Left forelimb (tissue), 1 donor: ENCODE results near the gene HES3.
"Not testable (repeated sequence)": the region's sequence is repeated elsewhere in the genome, so short reads cannot be mapped to it uniquely, and the experiment has no call there.

Source experiments
- DNase-seq: peaks from one replicate; pipeline ENCODE4 v3.0.0-alpha.2; 2018; ENCODE audit warnings: low spot score

The HES3 gene

DNA sequence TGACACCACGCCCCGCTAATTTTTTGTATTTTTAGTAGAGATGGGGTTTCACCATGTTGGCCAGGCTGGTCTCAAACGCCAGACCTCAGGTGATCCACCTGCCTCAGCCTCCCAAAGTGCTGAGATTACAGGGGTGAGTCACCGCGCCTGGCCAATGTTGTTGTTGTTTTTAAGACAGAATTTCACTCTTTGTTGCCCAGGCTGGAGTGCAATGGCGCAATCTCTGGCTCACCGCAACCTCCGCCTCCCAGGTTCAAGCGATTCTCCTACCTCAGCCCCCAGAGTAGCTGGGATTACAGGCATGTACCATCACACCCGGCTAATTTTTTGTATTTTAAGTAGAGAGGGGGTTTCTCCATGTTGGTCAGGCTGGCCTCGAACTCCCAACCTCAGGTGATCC, 24.3 kb upstream of the HES3 start:
- DNase-seq: not testable (repeated sequence)

GRCh38 chr1:6220236-6220635, 23.7 kb upstream of the HES3 start:
- DNase-seq: no peak

- DNase-seq: no peak
Measured at GRCh38 chr1:6221210-6221784, 22.7 kb upstream of the HES3 start.

- DNase-seq: no peak
Measured at GRCh38 chr1:6222636-6223035, 21.3 kb upstream of the HES3 start.

- DNase-seq: no peak
Measured at GRCh38 chr1:6223617-6224016, 20.4 kb upstream of the HES3 start.

GRCh38 chr1:6224718-6225117, 19.3 kb upstream of the HES3 start:
- DNase-seq: no peak

- DNase-seq: no peak
Measured at GRCh38 chr1:6225651-6226050, 18.3 kb upstream of the HES3 start.

GRCh38 chr1:6233376-6233775, 10.6 kb upstream of the HES3 start:
- DNase-seq: no peak

- DNase-seq: no peak
Measured at GRCh38 chr1:6234502-6235295, 9.3 kb upstream of the HES3 start.

DNA sequence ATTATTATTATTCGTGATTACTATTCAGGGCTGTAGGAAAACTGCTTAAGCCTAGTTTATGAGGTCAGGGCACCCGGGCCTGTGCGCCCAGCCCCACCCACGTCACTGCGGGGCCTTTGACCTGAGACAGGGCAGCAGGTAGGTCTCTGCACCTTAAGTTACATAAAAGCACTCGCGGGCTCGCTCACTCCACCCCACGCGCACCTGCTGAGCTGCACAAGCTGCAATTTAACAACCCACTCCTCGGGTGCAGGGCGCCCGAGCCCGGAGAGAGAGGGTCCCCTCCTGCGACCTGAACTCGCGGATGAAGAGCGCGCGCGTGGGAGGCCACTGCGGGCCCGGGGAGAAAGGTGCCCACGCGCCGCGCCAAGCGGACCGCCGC, 8.7 kb upstream of the HES3 start:
- DNase-seq: no peak

GRCh38 chr1:6237093-6237492, 6.9 kb upstream of the HES3 start:
- no peak for DNase-seq

- DNase-seq: no peak
Measured at GRCh38 chr1:6239213-6239752, 4.7 kb upstream of the HES3 start.

- no peak for DNase-seq
Measured at GRCh38 chr1:6239950-6240768, 3.8 kb upstream of the HES3 start.

GRCh38 chr1:6241107-6241886, 2.7 kb upstream of the HES3 start:
- no peak for DNase-seq

DNA sequence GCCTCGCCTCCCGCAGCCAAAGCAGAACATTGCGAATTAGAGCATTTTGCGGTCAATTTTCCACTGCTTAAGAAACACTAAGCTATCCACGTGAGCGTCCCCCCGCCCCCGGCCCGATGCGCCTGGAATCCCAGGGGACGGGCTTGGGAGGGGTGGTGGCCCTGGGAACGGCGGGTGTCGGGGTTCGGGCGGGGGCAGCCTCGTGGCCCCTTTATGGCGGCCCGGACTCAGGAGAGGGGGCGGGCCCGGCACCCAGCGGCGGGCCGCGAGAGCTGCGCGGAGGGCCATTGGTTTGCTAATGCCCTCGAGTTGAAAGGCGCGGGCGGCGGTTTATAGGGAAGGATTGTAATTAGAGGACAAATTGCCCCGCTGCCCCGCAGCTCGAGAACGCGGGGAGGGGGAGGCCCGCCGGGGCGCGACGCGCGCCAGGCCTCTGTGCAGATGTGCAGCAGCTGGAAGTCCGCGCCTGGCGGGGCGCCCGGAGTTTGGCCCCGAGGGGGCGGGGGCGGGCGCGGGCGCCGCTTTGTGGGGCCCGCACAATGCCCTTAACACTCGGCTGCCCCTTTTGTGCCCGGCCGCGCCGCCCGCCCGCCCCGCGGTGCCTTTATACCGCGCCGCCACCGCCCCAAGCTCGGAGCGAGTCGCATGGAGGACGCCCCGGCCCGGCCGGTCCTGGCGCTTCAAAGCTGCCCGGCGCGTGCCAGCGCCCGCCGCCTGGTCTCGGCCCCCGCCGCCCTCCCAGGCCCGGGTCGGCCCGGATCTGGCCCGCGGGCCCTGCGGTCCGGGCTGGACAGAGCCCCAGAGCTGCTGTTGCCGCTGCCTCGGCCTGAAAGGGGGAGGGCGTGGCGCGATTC, 1.9 kb upstream of the HES3 start:
- no peak for DNase-seq

DNA sequence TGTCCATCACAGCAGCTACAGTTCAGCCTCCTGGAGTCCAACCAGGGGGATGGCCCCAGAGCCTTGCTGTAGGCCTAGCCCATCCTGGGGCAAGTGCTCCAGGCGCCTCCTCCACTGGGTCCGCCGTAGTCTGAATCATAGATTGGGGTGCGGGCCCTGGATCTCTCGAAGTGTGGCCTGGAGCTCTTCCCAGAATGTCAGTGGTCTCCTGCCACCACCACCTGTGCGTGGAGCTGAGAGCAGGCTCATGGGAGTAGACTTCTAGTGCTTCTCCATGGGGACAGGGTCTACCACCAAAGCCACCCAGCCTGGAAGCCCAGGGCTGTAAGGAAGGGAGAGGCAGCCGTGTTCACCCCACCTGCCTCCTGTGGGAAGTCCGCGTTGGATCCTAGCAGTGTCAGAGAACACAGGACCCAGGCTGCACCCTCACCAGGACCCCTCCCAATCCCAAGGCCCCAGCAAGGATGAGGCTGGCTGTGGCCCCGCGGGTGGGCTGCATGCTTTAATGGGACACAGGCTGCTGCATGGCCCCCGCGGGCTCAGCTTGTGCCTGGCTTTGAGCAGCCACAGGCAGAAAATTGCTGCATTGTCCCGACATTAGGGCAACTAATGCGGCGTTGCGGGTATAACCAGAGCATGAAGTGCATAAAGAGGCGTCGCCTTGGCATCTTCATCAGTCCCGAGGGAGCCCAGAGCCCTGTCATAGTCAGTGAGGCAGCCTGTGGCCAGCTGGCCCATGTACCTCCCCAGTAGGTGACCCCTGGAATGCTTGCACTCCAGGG, 735 bp upstream of the HES3 start:
- DNase-seq: no peak

- no peak for DNase-seq
Measured at GRCh38 chr1:6244401-6245049, 546 bp downstream of the HES3 start.

DNA sequence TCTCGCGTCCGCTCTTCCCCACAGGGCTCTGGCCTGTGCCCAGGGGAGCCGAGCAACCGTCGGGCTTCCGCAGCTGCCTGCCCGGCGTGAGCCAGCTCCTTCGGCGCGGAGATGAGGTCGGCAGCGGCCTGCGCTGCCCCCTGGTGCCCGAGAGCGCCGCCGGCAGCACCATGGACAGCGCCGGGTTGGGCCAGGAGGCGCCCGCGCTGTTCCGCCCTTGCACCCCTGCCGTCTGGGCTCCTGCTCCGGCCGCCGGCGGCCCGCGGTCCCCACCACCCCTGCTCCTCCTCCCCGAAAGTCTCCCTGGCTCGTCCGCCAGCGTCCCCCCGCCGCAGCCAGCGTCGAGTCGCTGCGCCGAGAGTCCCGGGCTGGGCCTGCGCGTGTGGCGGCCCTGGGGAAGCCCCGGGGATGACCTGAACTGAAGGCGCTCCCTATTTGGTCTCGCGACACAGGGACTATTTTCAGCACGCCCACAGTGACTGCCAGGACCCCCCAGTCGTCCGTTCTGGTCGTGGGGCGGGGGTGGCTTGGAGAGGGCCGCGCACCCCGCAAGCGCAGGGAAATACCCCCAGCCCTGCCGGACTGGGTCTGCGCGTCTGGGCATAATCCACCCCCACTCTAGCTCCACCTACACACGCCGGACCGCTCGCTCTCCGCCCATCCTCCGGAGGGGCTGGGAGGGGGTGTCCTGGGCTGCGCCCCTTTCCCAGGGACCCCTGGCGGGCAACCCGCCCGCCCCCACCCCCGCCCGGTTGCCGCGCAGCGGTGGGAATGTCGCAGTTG, 1.3 kb downstream of the HES3 start:
- peak; percentile 90 for DNase-seq
